ENCODE measurements around the gene CAMK2D. TPM values are rescaled to one million over a fixed set of nuclear protein-coding genes. Genes with fewer than 3 reads are reported as not detected.

Gene CAMK2D
- total and polyA plus RNA-seq, 4 donors = 10.1 to 31.0 (median 25.6) TPM

DNA sequence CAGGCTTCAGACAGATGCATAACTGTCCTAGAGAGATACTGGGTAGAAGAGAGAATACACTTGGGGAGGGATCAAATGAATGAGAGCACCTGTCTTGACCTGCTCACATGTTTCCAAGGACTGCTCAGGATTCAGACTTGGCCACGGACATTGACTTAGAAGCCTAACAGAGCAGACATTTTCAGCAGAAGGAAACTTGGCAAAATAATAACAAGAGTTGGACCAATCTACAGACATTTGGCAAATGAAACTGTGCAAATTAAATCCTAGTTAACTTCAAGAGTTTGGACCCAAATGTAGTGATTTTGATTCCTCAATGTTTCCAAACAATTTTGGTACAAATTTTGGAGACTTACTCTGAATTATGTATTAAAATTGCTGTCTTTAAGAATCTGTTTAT, 223.9 kb downstream of the CAMK2D start:
- no peaks in the 10 kb centered on the region for H3K27me3 ChIP-seq (ENCODE audit: control insufficient read depth in 4 of 4, insufficient read depth in 4 of 4, low read length in 3 of 4)
- TF ChIP-seq SP1 (IDR thresholded peaks at IDR 0.05) = no peak
- TF ChIP-seq, protein P1, sequence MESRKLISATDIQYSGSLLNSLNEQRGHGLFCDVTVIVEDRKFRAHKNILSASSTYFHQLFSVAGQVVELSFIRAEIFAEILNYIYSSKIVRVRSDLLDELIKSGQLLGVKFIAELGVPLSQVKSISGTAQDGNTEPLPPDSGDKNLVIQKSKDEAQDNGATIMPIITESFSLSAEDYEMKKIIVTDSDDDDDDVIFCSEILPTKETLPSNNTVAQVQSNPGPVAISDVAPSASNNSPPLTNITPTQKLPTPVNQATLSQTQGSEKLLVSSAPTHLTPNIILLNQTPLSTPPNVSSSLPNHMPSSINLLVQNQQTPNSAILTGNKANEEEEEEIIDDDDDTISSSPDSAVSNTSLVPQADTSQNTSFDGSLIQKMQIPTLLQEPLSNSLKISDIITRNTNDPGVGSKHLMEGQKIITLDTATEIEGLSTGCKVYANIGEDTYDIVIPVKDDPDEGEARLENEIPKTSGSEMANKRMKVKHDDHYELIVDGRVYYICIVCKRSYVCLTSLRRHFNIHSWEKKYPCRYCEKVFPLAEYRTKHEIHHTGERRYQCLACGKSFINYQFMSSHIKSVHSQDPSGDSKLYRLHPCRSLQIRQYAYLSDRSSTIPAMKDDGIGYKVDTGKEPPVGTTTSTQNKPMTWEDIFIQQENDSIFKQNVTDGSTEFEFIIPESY (IDR thresholded peaks at IDR 0.05) = no peak
- no peak for TF ChIP-seq RXRA (IDR thresholded peaks at IDR 0.05)
- TF ChIP-seq RAD21 (IDR thresholded peaks at IDR 0.05) = no peak
- TF ChIP-seq HNF4A (conservative IDR thresholded peaks at IDR 0.05) = no peak
- TF ChIP-seq YY1 (IDR thresholded peaks at IDR 0.05) = no peak
- no peak for TF ChIP-seq CTCF (IDR thresholded peaks at IDR 0.05; ENCODE audit: low read depth, low read length, missing input control)
- peak overlapping the region in 1 of 2 donors; percentile 14 for H3K27ac ChIP-seq (ENCODE audit: low read depth in 1 of 2, low read length in 2 of 2)
- H3K4me1 ChIP-seq (ENCODE audit: control insufficient read depth in 4 of 4, insufficient read depth in 4 of 4, low read length in 3 of 4) = no peaks in the 10 kb centered on the region
- H3K9me3 ChIP-seq (ENCODE audit: control insufficient read depth in 4 of 4, low read length in 3 of 4) = no peaks in the 10 kb centered on the region
- 80% methylated on average over 1 of the region's 1 CpG for whole genome bisulfite sequencing
- H3K36me3 ChIP-seq (ENCODE audit: control insufficient read depth in 4 of 4, insufficient read depth in 3 of 4, low read depth in 1 of 4, low read length in 3 of 4) = no peaks in the 10 kb centered on the region
- DNase-seq (ENCODE audit: low spot score) = no peak
- H3K9ac ChIP-seq (ENCODE audit: low read depth in 1 of 2, low read length in 2 of 2) = no peak overlapping the region
- H3K4me3 ChIP-seq (ENCODE audit: low read depth in 1 of 3, low read length in 3 of 3) = no peak overlapping the region

DNA sequence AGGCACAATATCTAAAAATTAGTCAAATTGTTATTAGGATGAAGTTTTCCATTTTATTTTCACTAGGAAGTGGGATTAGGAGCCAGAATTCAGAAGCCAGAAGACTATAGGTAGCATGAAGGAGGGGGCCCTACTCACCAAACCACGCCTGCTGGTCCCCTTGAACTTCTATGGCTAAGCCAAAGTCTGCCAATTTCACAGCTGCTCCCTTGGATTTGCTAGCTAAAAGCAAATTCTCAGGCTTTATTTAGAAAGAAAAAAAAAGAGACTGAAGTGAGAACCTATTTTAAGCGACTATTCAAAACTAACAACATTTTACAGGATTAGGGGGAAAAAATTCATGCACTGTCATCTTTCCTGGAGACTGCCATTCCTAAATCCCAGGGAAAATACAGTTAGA, 224.3 kb downstream of the CAMK2D start:
- TF ChIP-seq NR2F2 (IDR thresholded peaks at IDR 0.05) (no peak), JUND (IDR thresholded peaks at IDR 0.05) (no peak), RAD21 (IDR thresholded peaks at IDR 0.05) (no peak), CTCF (IDR thresholded peaks at IDR 0.05; ENCODE audit: low read depth, low read length, missing input control) (no peak), GABPA (IDR thresholded peaks at IDR 0.05 in 1 of 2, conservative IDR thresholded peaks at IDR 0.05 in 1 of 2) (no peak), HNF4G (IDR thresholded peaks at IDR 0.05) (no peak), TAF1 (conservative IDR thresholded peaks at IDR 0.05) (no peak), SP1 (IDR thresholded peaks at IDR 0.05) (no peak), EGR1 (IDR thresholded peaks at IDR 0.05; ENCODE audit: low read depth in 2 of 2) (no peak), RXRA (IDR thresholded peaks at IDR 0.05) (no peak), HNF4A (conservative IDR thresholded peaks at IDR 0.05) (no peak), FOXA2 (IDR thresholded peaks at IDR 0.05) (no peak), FOXA1 (IDR thresholded peaks at IDR 0.05) (no peak), YY1 (IDR thresholded peaks at IDR 0.05) (no peak), MAX (IDR thresholded peaks at IDR 0.05) (no peak)
- TF ChIP-seq, protein P1 (IDR thresholded peaks at IDR 0.05) = no peak
- TF ChIP-seq, protein P2, sequence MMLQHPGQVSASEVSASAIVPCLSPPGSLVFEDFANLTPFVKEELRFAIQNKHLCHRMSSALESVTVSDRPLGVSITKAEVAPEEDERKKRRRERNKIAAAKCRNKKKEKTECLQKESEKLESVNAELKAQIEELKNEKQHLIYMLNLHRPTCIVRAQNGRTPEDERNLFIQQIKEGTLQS (IDR thresholded peaks at IDR 0.05) = no peak
- TF ChIP-seq, protein P3, sequence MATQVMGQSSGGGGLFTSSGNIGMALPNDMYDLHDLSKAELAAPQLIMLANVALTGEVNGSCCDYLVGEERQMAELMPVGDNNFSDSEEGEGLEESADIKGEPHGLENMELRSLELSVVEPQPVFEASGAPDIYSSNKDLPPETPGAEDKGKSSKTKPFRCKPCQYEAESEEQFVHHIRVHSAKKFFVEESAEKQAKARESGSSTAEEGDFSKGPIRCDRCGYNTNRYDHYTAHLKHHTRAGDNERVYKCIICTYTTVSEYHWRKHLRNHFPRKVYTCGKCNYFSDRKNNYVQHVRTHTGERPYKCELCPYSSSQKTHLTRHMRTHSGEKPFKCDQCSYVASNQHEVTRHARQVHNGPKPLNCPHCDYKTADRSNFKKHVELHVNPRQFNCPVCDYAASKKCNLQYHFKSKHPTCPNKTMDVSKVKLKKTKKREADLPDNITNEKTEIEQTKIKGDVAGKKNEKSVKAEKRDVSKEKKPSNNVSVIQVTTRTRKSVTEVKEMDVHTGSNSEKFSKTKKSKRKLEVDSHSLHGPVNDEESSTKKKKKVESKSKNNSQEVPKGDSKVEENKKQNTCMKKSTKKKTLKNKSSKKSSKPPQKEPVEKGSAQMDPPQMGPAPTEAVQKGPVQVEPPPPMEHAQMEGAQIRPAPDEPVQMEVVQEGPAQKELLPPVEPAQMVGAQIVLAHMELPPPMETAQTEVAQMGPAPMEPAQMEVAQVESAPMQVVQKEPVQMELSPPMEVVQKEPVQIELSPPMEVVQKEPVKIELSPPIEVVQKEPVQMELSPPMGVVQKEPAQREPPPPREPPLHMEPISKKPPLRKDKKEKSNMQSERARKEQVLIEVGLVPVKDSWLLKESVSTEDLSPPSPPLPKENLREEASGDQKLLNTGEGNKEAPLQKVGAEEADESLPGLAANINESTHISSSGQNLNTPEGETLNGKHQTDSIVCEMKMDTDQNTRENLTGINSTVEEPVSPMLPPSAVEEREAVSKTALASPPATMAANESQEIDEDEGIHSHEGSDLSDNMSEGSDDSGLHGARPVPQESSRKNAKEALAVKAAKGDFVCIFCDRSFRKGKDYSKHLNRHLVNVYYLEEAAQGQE (IDR thresholded peaks at IDR 0.05) = no peak
- no peaks in the 10 kb centered on the region for H3K27me3 ChIP-seq (ENCODE audit: control insufficient read depth in 4 of 4, insufficient read depth in 4 of 4, low read length in 3 of 4)
- no peaks in the 10 kb centered on the region for H3K36me3 ChIP-seq (ENCODE audit: control insufficient read depth in 4 of 4, insufficient read depth in 3 of 4, low read depth in 1 of 4, low read length in 3 of 4)
- no peak overlapping the region for H3K4me3 ChIP-seq (ENCODE audit: low read depth in 1 of 3, low read length in 3 of 3)
- DNase-seq (ENCODE audit: low spot score) = no peak
- H3K9ac ChIP-seq (ENCODE audit: low read depth in 1 of 2, low read length in 2 of 2) = no peak overlapping the region
- H3K9me3 ChIP-seq (ENCODE audit: control insufficient read depth in 4 of 4, low read length in 3 of 4) = no peaks in the 10 kb centered on the region
- WGBS = 91% methylated on average over 2 of the region's 2 CpGs
- H3K4me1 ChIP-seq (ENCODE audit: control insufficient read depth in 4 of 4, insufficient read depth in 4 of 4, low read length in 3 of 4) = no peaks in the 10 kb centered on the region
- peak overlapping the region in 1 of 2 donors; percentile 14 for H3K27ac ChIP-seq (ENCODE audit: low read depth in 1 of 2, low read length in 2 of 2)
